HepG2 (cell line): ENCODE data around the gene NEDD4L. TPM values are rescaled to one million over a fixed set of nuclear protein-coding genes. Genes with fewer than 3 reads are reported as not detected.

ENCODE experiments used
- ARNTL ChIP-seq: sonication (generic); formaldehyde crosslinking; IDR thresholded peaks from 2 replicates; pipeline ENCODE4 v1.4.0; 2020; ENCODE audit warnings: mild to moderate bottlenecking, missing genetic modification reagents
- ATF5 ChIP-seq: sonication (generic); formaldehyde crosslinking; IDR thresholded peaks from 2 replicates; pipeline ENCODE4 v1.4.0; 2020; ENCODE audit warnings: mild to moderate bottlenecking, low read depth, missing genetic modification reagents
- GATAD2A ChIP-seq: IDR thresholded peaks from 2 replicates; pipeline ENCODE4 v1.6.1; 2016
- IKZF4 ChIP-seq: sonication (generic); formaldehyde crosslinking; IDR thresholded peaks from 2 replicates; pipeline ENCODE4 v1.5.1; 2020; ENCODE audit warnings: borderline replicate concordance, mild to moderate bottlenecking, low read depth, missing genetic modification reagents; ENCODE audit errors: not compliant biosample characterization
- KDM3A ChIP-seq: IDR thresholded peaks from 2 replicates; pipeline ENCODE4 v1.6.1; 2018; ENCODE audit warnings: low read depth, missing compliant biosample characterization
- KLF15 ChIP-seq: sonication (generic); formaldehyde crosslinking; IDR thresholded peaks from 2 replicates; pipeline ENCODE4 v1.8.1; 2023; ENCODE audit warnings: borderline replicate concordance, mild to moderate bottlenecking, inconsistent platforms, missing genetic modification reagents, mixed read lengths
- MATR3 ChIP-seq: sonication (generic); formaldehyde crosslinking; IDR thresholded peaks from 2 replicates; pipeline ENCODE4 v1.4.0; 2020; ENCODE audit warnings: missing genetic modification reagents
- NBN ChIP-seq: fragments of 450-650 bp; conservative IDR thresholded peaks from 2 replicates; pipeline ENCODE4 v1.6.1; 2017
- NR2F2 ChIP-seq: IDR thresholded peaks from 2 replicates; pipeline ENCODE4 v1.6.1; 2012; ENCODE audit warnings: low read depth, inconsistent platforms, borderline replicate concordance
- PAX8 ChIP-seq: sonication (generic); formaldehyde crosslinking; IDR thresholded peaks from 2 replicates; pipeline ENCODE4 v1.8.0; 2022; ENCODE audit warnings: mild to moderate bottlenecking, missing genetic modification reagents, borderline replicate concordance
- TCF7 ChIP-seq: sonication (generic); IDR thresholded peaks from 2 replicates; pipeline ENCODE4 v1.6.1; 2016; ENCODE audit warnings: antibody characterized with exemption, low read depth
- ZFP82 ChIP-seq: sonication (generic); formaldehyde crosslinking; IDR thresholded peaks from 2 replicates; pipeline ENCODE4 v1.5.1; 2020; ENCODE audit warnings: mild to moderate bottlenecking, missing genetic modification reagents, borderline replicate concordance
- ZNF253 ChIP-seq: sonication (generic); formaldehyde crosslinking; IDR thresholded peaks from 2 replicates; pipeline ENCODE4 v1.8.0; 2022; ENCODE audit warnings: mild to moderate bottlenecking, missing genetic modification reagents, borderline replicate concordance
- ZNF407 ChIP-seq: sonication (generic); formaldehyde crosslinking; IDR thresholded peaks from one replicate; pipeline ENCODE4 v1.5.1; 2020; ENCODE audit warnings: mild to moderate bottlenecking, missing genetic modification reagents; ENCODE audit errors: not compliant biosample characterization
- ZNF414 ChIP-seq: sonication (generic); formaldehyde crosslinking; IDR thresholded peaks from 2 replicates; pipeline ENCODE4 v1.5.0; 2020; ENCODE audit warnings: missing genetic modification reagents
- polyA plus RNA-seq, 8 experiments: library from polyadenylated mRNA; depleted of rRNA in 3 of 8; stranded (reverse) in 7 of 8; unstranded in 1 of 8; fragments of >200 nt; fragmentation: Illumina TruSeq in 4 of 8; extraction: Trizol in 4 of 8; gene quantifications; 2 replicates each; pipeline versions ENCODE4 v1.2.1 to v1.2.3, GENCODE V29; 2011 to 2016; ENCODE audit warnings: low read depth in 4 of 8, missing spikeins in 1 of 8, mixed read lengths in 1 of 8; ENCODE audit not compliant: insufficient read depth in 1 of 8
- total RNA-seq, 5 experiments: library from RNA; depleted of rRNA; stranded (reverse); fragments of >200 nt; fragmentation: Illumina TruSeq; extraction: Trizol; gene quantifications; 2 replicates each; pipeline ENCODE4 v1.2.3, GENCODE V29; 2016; ENCODE audit warnings: low read depth in 1 of 5
- TF ChIP-seq, protein P1 (sequence below): sonication (generic); formaldehyde crosslinking; IDR thresholded peaks from 2 replicates; pipeline ENCODE4 v1.5.0; 2020; ENCODE audit warnings: mild to moderate bottlenecking, missing genetic modification reagents
- TF ChIP-seq, protein P2 (sequence below): sonication (generic); formaldehyde crosslinking; IDR thresholded peaks from 2 replicates; pipeline ENCODE4 v1.4.0; 2020; ENCODE audit warnings: missing genetic modification reagents

The NEDD4L gene
- total and polyA plus RNA-seq, 2 of the 13 experiments (the other 11 are each of a cell fraction or from before 2014, with no cell fraction given): 168 to 390 TPM

DNA sequence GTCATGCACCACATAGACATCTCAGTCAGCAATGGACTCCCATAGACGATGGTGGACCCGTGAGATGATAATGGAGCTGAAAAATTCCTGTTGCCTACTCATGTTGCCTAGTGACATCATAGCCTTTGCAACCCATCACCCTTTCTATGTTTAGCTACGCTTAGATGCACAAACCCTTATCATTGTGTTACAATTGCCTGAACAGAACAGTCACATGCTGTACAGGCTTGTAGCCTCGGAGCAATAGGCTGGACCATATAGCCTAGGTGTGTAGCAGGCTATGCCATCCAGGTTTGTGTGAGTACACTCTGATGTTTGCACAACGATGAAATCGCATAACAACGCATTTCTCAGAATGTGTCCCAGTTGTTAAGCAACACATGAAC lies 363.2 kb downstream of the NEDD4L start (continued):
- TF ChIP-seq ZNF407 (CRISPR knock-in tag) (no peak), ARNTL (CRISPR knock-in tag) (no peak), ZFP82 (CRISPR knock-in tag) (peak; percentile 66; the same call in 1 of the 2 replicates), KLF15 (CRISPR knock-in tag) (no peak), TCF7 (no peak), ZNF414 (CRISPR knock-in tag) (peak; percentile 6; the same call in 1 of the 2 replicates), PAX8 (CRISPR knock-in tag) (no peak), MATR3 (CRISPR knock-in tag) (no peak), ATF5 (CRISPR knock-in tag) (no peak), NR2F2 (no peak), ZNF253 (CRISPR knock-in tag) (no peak), IKZF4 (no peak), NBN (no peak), KDM3A (CRISPR knock-in tag) (no peak), GATAD2A (CRISPR knock-in tag) (peak; percentile 68)
- TF ChIP-seq, protein P1, sequence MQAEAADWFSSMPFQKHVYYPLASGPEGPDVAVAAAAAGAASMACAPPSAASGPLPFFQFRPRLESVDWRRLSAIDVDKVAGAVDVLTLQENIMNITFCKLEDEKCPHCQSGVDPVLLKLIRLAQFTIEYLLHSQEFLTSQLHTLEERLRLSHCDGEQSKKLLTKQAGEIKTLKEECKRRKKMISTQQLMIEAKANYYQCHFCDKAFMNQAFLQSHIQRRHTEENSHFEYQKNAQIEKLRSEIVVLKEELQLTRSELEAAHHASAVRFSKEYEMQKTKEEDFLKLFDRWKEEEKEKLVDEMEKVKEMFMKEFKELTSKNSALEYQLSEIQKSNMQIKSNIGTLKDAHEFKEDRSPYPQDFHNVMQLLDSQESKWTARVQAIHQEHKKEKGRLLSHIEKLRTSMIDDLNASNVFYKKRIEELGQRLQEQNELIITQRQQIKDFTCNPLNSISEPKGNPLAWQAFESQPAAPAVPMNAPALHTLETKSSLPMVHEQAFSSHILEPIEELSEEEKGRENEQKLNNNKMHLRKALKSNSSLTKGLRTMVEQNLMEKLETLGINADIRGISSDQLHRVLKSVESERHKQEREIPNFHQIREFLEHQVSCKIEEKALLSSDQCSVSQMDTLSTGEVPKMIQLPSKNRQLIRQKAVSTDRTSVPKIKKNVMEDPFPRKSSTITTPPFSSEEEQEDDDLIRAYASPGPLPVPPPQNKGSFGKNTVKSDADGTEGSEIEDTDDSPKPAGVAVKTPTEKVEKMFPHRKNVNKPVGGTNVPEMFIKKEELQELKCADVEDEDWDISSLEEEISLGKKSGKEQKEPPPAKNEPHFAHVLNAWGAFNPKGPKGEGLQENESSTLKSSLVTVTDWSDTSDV: no peak
- TF ChIP-seq, protein P2, sequence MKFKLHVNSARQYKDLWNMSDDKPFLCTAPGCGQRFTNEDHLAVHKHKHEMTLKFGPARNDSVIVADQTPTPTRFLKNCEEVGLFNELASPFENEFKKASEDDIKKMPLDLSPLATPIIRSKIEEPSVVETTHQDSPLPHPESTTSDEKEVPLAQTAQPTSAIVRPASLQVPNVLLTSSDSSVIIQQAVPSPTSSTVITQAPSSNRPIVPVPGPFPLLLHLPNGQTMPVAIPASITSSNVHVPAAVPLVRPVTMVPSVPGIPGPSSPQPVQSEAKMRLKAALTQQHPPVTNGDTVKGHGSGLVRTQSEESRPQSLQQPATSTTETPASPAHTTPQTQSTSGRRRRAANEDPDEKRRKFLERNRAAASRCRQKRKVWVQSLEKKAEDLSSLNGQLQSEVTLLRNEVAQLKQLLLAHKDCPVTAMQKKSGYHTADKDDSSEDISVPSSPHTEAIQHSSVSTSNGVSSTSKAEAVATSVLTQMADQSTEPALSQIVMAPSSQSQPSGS: peak; percentile 18; the same call in 1 of the 2 replicates
